Measurements from ENCODE around the gene ZNF804A. TPM values are rescaled to one million over a fixed set of nuclear protein-coding genes. Genes with fewer than 3 reads are reported as not detected.

The ZNF804A gene
- total RNA-seq, 1 donor from 2014 or later = not detected

DNA sequence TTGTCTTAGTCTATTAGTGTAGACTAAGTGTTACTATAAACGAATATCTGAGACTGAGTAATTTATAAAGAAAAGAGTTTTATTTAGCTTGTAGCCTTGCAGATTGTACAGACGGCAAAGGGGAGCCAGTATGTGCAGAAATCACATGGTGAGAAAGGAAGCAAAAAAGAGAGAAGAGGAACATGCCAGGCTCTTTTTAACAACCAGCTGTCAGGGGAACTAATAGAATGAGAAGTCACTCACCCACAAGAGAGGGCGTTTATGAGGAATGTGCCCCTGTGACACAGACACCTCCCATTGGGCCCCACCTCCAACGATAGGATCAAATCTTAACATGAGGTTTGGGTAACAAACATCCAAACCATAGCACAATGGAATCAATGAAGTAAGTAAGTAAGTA, 20.6 kb upstream of the ZNF804A start:
- H3K27me3 ChIP-seq (ENCODE audit: control insufficient read depth, insufficient read depth, low read length) = no peaks in the 10 kb centered on the region
- FAIRE-seq (no peak), DNase-seq (ENCODE audit: low read depth) (no peak)
- H3K4me3 ChIP-seq (ENCODE audit: low read depth, low read length) = no peak overlapping the region
- no peaks in the 10 kb centered on the region for H3K36me3 ChIP-seq (ENCODE audit: control insufficient read depth, insufficient read depth, low read length)
- TF ChIP-seq CTCF (IDR thresholded peaks at IDR 0.05; ENCODE audit: insufficient read depth, low read length, severe bottlenecking) = no peak

DNA sequence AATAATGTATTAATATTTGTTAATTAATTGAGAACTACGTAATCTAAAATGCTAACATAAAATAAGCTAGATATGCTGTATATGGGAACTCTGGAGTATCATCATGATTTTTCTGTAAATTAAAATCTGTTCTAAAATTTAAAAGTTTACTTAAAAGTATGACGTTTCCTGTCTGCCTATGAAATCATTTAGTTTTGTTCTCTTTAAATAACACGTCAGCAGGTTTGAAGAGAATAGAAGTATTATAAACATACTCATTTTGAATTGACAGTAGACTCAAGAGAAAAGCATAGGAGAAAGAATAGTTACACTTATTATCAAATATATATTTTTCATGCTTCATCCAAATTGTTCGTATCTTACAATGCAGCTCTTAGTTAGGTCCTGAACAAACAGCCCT, 19.1 kb upstream of the ZNF804A start:
- DNase-seq (ENCODE audit: low read depth) = no peak
- no peak for FAIRE-seq
- Histone ChIP-seq H3K27me3 (ENCODE audit: control insufficient read depth, insufficient read depth, low read length) (no peaks in the 10 kb centered on the region), H3K4me3 (ENCODE audit: low read depth, low read length) (no peak overlapping the region), H3K36me3 (ENCODE audit: control insufficient read depth, insufficient read depth, low read length) (no peaks in the 10 kb centered on the region)
- TF ChIP-seq CTCF (IDR thresholded peaks at IDR 0.05; ENCODE audit: insufficient read depth, low read length, severe bottlenecking) = no peak

DNA sequence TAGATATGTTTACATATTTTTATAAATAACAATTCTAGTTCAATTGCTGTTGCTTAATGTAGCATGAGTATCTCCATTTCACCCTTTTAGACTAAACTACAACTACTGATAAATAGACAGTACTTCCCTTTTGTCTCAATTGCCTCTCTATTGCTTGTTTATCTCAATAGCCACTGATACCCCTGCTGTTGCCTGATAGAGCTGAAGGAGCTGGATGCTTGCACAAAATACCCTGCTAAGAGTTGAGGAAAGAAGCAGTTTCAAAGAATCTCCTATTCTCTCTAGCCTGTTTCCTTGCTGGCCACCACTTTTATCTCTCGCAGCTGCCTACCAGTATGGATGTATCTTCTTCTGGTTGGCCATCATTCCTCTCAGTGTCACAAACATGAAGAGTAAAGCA, 16.9 kb upstream of the ZNF804A start:
- Histone ChIP-seq H3K4me3 (ENCODE audit: low read depth, low read length) (no peak overlapping the region), H3K36me3 (ENCODE audit: control insufficient read depth, insufficient read depth, low read length) (no peaks in the 10 kb centered on the region), H3K27me3 (ENCODE audit: control insufficient read depth, insufficient read depth, low read length) (no peaks in the 10 kb centered on the region)
- no peak for DNase-seq (ENCODE audit: low read depth)
- no peak for TF ChIP-seq CTCF (IDR thresholded peaks at IDR 0.05; ENCODE audit: insufficient read depth, low read length, severe bottlenecking)
- FAIRE-seq = no peak

DNA sequence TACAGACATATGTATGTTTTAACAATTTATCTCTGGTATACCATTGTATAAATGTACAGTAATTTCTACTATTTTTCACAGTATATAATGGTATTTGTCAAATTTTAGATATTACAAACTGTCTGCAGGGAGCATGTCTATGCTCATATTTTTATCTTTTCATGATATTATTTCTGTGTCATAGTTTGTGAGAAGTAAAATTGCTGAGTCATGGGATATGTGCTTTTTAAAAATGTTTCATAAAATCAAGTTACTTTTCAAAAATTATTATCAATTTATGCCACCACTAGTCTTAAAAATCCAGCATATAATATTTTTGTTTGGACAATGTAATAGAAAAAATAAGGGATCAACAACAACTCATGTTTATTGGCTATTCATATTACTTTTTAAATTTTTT, 9.1 kb upstream of the ZNF804A start:
- no peak for DNase-seq (ENCODE audit: low read depth)
- Histone ChIP-seq H3K4me3 (ENCODE audit: low read depth, low read length) (no peak overlapping the region), H3K36me3 (ENCODE audit: control insufficient read depth, insufficient read depth, low read length) (no peaks in the 10 kb centered on the region), H3K27me3 (ENCODE audit: control insufficient read depth, insufficient read depth, low read length) (no peaks in the 10 kb centered on the region)
- no peak for TF ChIP-seq CTCF (IDR thresholded peaks at IDR 0.05; ENCODE audit: insufficient read depth, low read length, severe bottlenecking)
- FAIRE-seq = no peak

- TF ChIP-seq CTCF (IDR thresholded peaks at IDR 0.05; ENCODE audit: insufficient read depth, low read length, severe bottlenecking) = no peak
- no peak for FAIRE-seq
- Histone ChIP-seq H3K4me3 (ENCODE audit: low read depth, low read length) (no peak overlapping the region), H3K27me3 (ENCODE audit: control insufficient read depth, insufficient read depth, low read length) (peaks cover 10% of the 10 kb centered on the region), H3K36me3 (ENCODE audit: control insufficient read depth, insufficient read depth, low read length) (no peaks in the 10 kb centered on the region)
- DNase-seq (ENCODE audit: low read depth) = peak; percentile 61
Observed at GRCh38 chr2:184596819-184597411, 1.4 kb upstream of the ZNF804A start.

DNA sequence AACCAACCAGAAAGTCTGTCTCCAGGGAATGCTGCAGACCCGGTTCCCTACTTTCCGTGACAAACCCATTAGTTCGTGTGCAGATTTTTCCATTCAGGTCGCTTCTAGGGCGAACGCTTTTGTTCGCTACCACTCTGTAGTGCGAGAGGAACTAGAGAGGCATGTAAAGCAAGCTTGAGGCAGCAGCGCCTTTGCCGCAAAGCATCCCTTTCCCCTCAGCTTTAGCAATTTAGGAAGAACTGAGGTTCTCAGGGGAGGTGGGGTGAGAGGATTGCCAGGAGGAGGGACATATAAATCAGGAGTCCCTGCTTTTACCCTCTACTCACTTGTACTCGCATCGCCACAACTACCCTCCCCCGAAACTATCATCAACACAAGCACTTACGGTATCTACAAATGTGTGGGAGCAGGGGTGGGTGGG, 748 bp upstream of the ZNF804A start:
- Histone ChIP-seq H3K36me3 (ENCODE audit: control insufficient read depth, insufficient read depth, low read length) (no peaks in the 10 kb centered on the region), H3K27me3 (ENCODE audit: control insufficient read depth, insufficient read depth, low read length) (peaks cover 10% of the 10 kb centered on the region), H3K4me3 (ENCODE audit: low read depth, low read length) (peak overlapping the region; percentile 38)
- DNase-seq (ENCODE audit: low read depth) (no peak), FAIRE-seq (no peak)
- TF ChIP-seq CTCF (IDR thresholded peaks at IDR 0.05; ENCODE audit: insufficient read depth, low read length, severe bottlenecking) = no peak

Measured in bronchial epithelial cell (primary cell).